ENCODE results near the gene HSPA12A.

DNA sequence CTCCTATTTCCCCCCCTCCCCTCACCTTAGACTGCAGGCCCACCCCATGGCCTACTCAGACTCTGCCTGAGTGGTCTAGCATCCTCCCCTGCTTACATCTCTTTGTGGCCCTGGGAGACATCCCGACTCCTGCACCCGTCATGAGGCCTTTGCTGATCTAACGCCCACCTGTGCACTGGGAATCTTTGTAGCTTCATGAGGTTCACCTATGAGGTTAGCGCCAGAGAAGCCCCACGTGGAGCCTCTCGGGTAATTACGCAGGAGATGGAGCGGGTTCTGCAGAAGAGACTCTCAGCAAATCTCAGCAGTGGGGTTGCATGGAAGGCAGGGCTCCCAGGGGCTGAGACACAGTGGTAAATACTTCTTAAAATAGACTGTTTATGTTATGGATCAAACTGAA is 43.5 kb upstream of the HSPA12A start:
- TF ChIP-seq, protein P1, sequence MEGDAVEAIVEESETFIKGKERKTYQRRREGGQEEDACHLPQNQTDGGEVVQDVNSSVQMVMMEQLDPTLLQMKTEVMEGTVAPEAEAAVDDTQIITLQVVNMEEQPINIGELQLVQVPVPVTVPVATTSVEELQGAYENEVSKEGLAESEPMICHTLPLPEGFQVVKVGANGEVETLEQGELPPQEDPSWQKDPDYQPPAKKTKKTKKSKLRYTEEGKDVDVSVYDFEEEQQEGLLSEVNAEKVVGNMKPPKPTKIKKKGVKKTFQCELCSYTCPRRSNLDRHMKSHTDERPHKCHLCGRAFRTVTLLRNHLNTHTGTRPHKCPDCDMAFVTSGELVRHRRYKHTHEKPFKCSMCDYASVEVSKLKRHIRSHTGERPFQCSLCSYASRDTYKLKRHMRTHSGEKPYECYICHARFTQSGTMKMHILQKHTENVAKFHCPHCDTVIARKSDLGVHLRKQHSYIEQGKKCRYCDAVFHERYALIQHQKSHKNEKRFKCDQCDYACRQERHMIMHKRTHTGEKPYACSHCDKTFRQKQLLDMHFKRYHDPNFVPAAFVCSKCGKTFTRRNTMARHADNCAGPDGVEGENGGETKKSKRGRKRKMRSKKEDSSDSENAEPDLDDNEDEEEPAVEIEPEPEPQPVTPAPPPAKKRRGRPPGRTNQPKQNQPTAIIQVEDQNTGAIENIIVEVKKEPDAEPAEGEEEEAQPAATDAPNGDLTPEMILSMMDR (conservative IDR thresholded peaks at IDR 0.05; ENCODE audit: low read depth, low read length), result no peak
- TF ChIP-seq EZH2 (IDR thresholded peaks at IDR 0.05; ENCODE audit: borderline replicate concordance, low read depth, low read length, poor library complexity, severe bottlenecking), result no peak

All from A673 (cell line).